Measurements from ENCODE around the gene MACROD1.

Gene MACROD1

DNA sequence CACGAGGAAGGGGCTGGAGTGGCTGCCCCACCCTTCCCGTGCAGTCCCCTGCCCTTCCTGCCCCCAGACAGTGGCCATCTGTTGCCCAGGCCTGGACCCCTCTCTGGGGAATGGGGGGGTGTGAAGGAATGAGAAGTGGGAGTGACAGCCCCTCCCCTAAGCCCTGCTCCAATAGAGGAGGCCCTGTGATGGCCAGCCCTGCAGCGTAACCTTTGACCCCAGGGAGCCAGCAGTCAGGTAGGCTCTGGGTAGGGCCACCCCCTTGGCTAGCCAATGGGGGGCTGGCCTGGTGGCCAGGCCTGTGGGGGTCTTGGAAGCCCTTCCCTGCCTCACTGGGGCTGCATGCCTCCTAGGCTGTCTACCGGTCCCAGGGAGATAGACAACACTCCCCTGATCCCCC is 123.6 kb downstream of the MACROD1 start:
- Histone ChIP-seq H3K36me3 (ENCODE audit: control insufficient read depth, insufficient read depth, low read length) (no peaks in the 10 kb centered on the region), H3K4me3 (replicated peaks; ENCODE audit: low read depth, low read length) (no peak overlapping the region), H3K27me3 (replicated peaks; ENCODE audit: control insufficient read depth, insufficient read depth, low read length) (no peaks in the 10 kb centered on the region; the same call in 1 of the 2 replicates)
- TF ChIP-seq, protein P1, sequence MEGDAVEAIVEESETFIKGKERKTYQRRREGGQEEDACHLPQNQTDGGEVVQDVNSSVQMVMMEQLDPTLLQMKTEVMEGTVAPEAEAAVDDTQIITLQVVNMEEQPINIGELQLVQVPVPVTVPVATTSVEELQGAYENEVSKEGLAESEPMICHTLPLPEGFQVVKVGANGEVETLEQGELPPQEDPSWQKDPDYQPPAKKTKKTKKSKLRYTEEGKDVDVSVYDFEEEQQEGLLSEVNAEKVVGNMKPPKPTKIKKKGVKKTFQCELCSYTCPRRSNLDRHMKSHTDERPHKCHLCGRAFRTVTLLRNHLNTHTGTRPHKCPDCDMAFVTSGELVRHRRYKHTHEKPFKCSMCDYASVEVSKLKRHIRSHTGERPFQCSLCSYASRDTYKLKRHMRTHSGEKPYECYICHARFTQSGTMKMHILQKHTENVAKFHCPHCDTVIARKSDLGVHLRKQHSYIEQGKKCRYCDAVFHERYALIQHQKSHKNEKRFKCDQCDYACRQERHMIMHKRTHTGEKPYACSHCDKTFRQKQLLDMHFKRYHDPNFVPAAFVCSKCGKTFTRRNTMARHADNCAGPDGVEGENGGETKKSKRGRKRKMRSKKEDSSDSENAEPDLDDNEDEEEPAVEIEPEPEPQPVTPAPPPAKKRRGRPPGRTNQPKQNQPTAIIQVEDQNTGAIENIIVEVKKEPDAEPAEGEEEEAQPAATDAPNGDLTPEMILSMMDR (IDR thresholded peaks at IDR 0.05; ENCODE audit: insufficient read depth, low read length, poor library complexity, severe bottlenecking), result no peak
- no peak for DNase-seq (ENCODE audit: extremely low read depth, insufficient read length)

DNA sequence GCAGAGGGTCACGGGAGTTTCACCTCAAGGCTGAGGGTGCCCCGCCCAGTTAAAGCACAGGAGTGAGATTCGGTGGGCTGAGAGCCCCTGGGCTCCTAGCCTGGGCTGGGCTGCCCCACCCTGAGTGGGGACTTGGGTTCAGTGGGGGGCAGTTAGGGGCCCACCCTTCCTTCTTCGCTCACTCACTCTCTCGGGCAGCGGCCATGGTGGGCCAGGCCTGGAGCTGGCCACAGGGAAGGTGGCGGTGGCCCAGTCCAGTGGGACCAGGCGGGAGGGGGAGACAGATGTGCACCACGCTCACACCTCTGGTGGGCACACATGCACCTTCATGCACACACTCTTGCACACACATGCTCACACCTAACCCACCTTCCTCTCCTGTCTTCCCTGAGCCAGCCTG is 124.1 kb downstream of the MACROD1 start:
- no peak for DNase-seq (ENCODE audit: extremely low read depth, insufficient read length)
- TF ChIP-seq, protein P1 (IDR thresholded peaks at IDR 0.05; ENCODE audit: insufficient read depth, low read length, poor library complexity, severe bottlenecking), result no peak
- Histone ChIP-seq H3K36me3 (ENCODE audit: control insufficient read depth, insufficient read depth, low read length) (no peaks in the 10 kb centered on the region), H3K4me3 (replicated peaks; ENCODE audit: low read depth, low read length) (no peak overlapping the region), H3K27me3 (replicated peaks; ENCODE audit: control insufficient read depth, insufficient read depth, low read length) (no peaks in the 10 kb centered on the region; the same call in 1 of the 2 replicates)

DNA sequence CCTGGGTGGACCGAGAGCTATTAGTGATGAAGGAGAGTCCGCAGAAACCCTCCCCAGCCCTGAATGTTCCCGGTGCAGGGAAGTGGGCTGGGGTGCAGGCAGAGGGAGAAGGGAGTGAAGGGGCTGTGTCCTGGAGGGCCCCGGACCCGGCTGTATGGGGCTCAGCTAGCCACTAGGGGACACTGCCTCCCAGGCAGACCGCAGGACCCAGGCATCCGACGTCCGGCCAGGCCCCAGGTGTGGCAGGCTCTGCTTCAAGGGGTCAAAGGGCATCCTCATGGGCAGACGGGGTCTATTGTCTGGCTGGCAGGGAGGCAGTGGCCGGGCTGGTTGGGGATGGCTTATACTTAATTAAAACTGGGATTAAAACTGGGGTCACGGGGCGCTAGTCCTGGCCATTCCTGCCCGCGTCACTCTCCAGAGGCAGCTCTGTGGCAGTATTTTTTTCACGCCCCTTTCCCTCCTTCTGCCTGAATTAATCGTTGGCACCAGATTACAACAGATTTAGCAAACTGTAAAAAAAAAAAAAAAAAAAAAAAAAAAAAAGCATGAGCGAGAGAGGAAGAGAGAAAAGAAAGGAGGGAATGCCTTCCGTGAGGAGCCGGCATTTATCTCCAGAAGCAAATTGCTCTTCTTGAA is 125.1 kb downstream of the MACROD1 start:
- no peaks in the 10 kb centered on the region for H3K36me3 ChIP-seq (ENCODE audit: control insufficient read depth, insufficient read depth, low read length)
- DNase-seq (ENCODE audit: extremely low read depth, insufficient read length), result no peak
- H3K27me3 ChIP-seq (replicated peaks; ENCODE audit: control insufficient read depth, insufficient read depth, low read length), result no peaks in the 10 kb centered on the region; the same call in 1 of the 2 replicates
- TF ChIP-seq, protein P1 (IDR thresholded peaks at IDR 0.05; ENCODE audit: insufficient read depth, low read length, poor library complexity, severe bottlenecking), result peak; percentile 44
- H3K4me3 ChIP-seq (replicated peaks; ENCODE audit: low read depth, low read length), result no peak overlapping the region

DNA sequence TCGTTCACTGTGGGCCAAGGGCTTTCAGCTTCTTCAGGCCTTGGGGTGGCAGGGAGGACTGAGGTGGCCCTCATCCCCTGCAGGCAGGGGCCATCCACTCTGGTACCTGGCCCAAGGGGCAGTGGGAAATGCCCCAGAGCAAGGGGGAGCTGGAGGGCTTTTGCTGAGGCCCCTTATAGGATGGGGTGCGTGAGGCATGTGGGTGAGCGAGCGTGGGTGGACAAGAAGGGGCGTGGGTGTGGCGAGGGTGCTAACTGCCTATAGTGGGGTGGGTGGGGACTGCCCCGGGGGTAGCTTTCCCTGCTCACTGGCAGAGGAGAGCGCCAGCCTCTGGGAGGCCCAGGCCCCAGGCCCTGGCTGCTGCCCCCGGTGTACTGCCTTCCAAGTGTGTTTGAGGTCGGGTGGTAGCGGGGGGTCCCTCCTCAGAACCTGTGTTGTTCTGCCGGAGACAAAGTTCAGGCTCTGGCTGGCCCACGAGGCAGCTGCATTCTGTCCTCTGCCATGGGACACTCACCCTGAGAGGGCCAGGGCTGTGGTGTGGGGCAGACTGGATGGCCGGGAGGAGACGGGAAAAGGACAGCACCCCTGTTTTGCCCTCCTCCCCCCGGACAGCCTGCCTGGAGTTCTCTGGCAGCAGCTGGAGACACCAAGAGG is 126.8 kb downstream of the MACROD1 start:
- no peaks in the 10 kb centered on the region; the same call in 1 of the 2 replicates for H3K27me3 ChIP-seq (replicated peaks; ENCODE audit: control insufficient read depth, insufficient read depth, low read length)
- TF ChIP-seq, protein P1 (IDR thresholded peaks at IDR 0.05; ENCODE audit: insufficient read depth, low read length, poor library complexity, severe bottlenecking), result no peak

DNA sequence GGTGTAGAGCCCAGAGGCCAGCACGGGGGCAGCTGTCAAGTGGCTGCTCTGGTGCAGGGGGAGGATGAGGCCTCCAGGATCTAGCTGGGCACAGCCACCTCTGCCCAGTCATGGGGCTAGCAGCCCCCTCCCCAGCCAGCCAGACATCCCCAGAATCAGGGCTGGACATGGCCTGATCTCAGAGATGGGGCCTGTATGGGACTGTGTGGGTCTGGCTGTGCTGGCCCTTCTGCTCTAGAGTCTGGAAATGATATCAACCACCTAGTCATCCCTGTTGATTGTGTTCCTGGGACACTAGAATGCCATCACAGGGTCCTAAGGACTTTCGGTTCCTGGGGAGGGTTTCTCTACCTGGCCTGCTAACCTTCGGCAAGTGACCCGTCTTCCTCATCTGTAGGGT is 127.4 kb downstream of the MACROD1 start:
- Histone ChIP-seq H3K4me3 (replicated peaks; ENCODE audit: low read depth, low read length) (no peak overlapping the region), H3K36me3 (ENCODE audit: control insufficient read depth, insufficient read depth, low read length) (no peaks in the 10 kb centered on the region), H3K27me3 (replicated peaks; ENCODE audit: control insufficient read depth, insufficient read depth, low read length) (peaks cover 2% of the 10 kb centered on the region; the same call in 1 of the 2 replicates)
- no peak for DNase-seq (ENCODE audit: extremely low read depth, insufficient read length)
- TF ChIP-seq, protein P1 (IDR thresholded peaks at IDR 0.05; ENCODE audit: insufficient read depth, low read length, poor library complexity, severe bottlenecking), result no peak

More for the DNA sequence above, 126.8 kb downstream of the MACROD1 start:
- DNase-seq (ENCODE audit: extremely low read depth, insufficient read length), result no peak
- Histone ChIP-seq H3K4me3 (replicated peaks; ENCODE audit: low read depth, low read length) (no peak overlapping the region), H3K36me3 (ENCODE audit: control insufficient read depth, insufficient read depth, low read length) (no peaks in the 10 kb centered on the region)

Measured in GM06990 (cell line).